Bronchial epithelial cell (primary cell): Measurements from ENCODE around the gene APOBEC3F. TPM values are rescaled to one million over a fixed set of nuclear protein-coding genes. Genes with fewer than 3 reads are reported as not detected.
"Not testable (repeated sequence)": the region's sequence is repeated elsewhere in the genome, so short reads cannot be mapped to it uniquely, and the experiment has no call there.

Experiments
- DNase-seq: peaks from one replicate; pipeline ENCODE4 v3.0.0-alpha.2; 2010; ENCODE audit warnings: low read depth
- FAIRE-seq: peaks from 2 replicates; lab custom pipeline; 2011; peaks lifted over from hg19 to GRCh38; lab: Jason Lieb, UNC
- H3K27me3 ChIP-seq: 2 replicates; pipeline ENCODE4 v1.5.1; 2011; ENCODE audit warnings: low read length; ENCODE audit not compliant: control insufficient read depth, insufficient read depth
- H3K36me3 ChIP-seq: 2 replicates; pipeline ENCODE4 v1.5.1; 2011; ENCODE audit warnings: low read length; ENCODE audit not compliant: control insufficient read depth, insufficient read depth
- H3K4me3 ChIP-seq: 2 replicates; pipeline ENCODE4 v1.5.1; 2011; ENCODE audit warnings: mild to moderate bottlenecking, low read depth, low read length, control low read depth
- total RNA-seq: library from RNA; depleted of rRNA; stranded (reverse); fragments of >200 nt; gene quantifications from 2 replicates; pipeline ENCODE4 v1.2.1, GENCODE V29; 2014
- TF ChIP-seq, protein P1 (sequence below): IDR thresholded peaks from 2 replicates; pipeline ENCODE4 v1.5.1; 2011; ENCODE audit warnings: mild to moderate bottlenecking, moderate library complexity, low read length, control low read depth, inconsistent platforms; ENCODE audit not compliant: insufficient read depth, severe bottlenecking

The APOBEC3F gene
- total RNA-seq, 1 donor from 2014 or later = 0.79 TPM

DNA sequence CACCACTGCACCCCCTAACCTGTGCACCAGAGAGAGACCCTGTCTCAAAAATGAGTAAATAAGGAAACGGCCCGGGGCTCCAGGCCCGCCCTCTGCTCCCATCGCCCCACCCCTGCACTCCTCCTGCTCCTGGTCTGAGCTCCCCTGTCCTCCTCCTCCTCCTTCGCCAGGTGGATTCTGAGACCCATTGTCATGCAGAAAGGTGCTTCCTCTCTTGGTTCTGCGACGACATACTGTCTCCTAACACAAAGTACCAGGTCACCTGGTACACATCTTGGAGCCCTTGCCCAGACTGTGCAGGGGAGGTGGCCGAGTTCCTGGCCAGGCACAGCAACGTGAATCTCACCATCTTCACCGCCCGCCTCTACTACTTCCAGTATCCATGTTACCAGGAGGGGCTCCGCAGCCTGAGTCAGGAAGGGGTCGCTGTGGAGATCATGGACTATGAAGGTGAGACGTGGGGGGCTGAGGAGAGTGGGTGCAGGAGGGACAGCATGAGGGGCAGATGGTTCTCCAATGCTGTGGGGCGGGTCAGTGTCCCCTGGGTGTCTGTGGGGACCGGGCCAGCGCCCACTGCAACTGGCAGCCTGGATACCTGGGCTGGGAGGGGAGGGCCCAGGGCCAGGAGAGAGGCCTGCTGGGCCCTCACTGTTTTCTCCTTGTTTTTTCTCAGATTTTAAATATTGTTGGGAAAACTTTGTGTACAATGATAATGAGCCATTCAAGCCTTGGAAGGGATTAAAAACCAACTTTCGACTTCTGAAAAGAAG, 22.9 kb upstream of the APOBEC3F start:
- TF ChIP-seq, protein P1, sequence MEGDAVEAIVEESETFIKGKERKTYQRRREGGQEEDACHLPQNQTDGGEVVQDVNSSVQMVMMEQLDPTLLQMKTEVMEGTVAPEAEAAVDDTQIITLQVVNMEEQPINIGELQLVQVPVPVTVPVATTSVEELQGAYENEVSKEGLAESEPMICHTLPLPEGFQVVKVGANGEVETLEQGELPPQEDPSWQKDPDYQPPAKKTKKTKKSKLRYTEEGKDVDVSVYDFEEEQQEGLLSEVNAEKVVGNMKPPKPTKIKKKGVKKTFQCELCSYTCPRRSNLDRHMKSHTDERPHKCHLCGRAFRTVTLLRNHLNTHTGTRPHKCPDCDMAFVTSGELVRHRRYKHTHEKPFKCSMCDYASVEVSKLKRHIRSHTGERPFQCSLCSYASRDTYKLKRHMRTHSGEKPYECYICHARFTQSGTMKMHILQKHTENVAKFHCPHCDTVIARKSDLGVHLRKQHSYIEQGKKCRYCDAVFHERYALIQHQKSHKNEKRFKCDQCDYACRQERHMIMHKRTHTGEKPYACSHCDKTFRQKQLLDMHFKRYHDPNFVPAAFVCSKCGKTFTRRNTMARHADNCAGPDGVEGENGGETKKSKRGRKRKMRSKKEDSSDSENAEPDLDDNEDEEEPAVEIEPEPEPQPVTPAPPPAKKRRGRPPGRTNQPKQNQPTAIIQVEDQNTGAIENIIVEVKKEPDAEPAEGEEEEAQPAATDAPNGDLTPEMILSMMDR = no peak
- Histone ChIP-seq H3K4me3 (no peak overlapping the region), H3K36me3 (peaks cover 6% of the 10 kb centered on the region), H3K27me3 (no peaks in the 10 kb centered on the region)
- no peak for FAIRE-seq
- DNase-seq = no peak

DNA sequence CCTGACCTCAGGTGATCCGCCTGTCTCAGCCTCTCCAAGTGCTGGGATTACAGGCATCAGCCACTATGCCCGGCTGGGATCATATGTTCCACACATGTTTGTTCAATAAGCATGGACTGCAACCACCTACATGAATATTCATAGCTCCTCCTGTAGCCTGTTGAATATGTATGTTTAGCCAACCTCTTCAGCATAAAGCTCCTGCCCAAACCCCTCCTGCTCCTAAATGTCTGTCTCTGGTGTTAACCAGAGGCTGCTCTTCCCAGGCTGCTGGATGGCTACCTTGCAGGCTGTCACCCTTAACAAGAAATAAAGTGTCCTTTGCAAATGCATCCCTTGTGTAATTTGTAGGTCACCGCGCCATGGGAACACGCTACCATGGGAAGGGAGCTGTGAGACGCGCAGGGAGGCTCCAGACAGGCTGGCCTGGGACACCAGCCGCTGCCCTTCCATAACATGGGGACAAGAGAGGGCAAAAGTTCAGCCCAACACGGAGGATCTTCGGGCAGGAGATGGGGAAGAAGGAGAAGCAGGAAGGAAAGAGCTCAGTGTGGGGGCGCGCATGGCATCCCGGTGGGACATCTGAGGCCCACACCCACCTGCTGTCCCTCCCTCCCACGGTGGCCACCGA, 20.5 kb upstream of the APOBEC3F start:
- FAIRE-seq (peak; percentile 55), DNase-seq (peak; percentile 10)
- not testable (repeated sequence) for H3K27me3 ChIP-seq, H3K36me3 ChIP-seq, H3K4me3 ChIP-seq

DNA sequence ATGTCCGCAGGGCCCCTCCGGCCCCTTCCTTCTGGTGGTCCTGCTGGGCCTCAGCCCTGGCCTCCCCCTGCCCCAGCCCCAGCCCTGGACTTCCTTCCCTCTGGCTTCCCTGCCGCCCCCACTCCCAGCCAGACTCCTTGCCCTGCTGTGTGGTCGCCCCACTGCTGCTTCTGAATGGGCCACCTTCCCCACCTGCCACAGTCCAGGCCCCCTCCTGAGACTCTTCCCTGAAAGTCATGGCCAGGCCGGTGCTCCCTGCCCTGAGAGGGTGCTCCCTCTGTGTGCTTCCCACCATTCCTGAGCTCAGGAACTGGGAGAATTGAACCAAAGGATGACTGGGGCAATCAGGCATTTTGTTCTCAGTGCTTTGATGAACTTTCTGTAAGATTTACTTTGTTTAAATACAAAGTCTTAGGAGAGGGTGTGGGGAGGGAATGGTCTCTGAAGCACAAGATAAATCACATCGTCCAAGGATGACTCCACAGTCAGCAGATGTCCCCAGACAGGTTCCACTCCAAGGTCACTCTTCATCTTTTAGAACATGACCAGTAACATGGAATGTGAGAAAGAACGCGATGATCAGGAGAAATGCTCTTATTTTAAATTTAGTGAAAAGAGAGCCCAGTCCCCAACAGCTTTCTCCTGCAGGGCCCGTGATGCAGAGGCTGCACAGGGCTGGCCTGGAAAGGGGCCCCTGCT, 19.0 kb upstream of the APOBEC3F start:
- TF ChIP-seq, protein P1 = no peak
- DNase-seq (no peak), FAIRE-seq (peak; percentile 83)
- Histone ChIP-seq H3K27me3 (no peaks in the 10 kb centered on the region), H3K36me3 (peaks cover 2% of the 10 kb centered on the region), H3K4me3 (no peak overlapping the region)

DNA sequence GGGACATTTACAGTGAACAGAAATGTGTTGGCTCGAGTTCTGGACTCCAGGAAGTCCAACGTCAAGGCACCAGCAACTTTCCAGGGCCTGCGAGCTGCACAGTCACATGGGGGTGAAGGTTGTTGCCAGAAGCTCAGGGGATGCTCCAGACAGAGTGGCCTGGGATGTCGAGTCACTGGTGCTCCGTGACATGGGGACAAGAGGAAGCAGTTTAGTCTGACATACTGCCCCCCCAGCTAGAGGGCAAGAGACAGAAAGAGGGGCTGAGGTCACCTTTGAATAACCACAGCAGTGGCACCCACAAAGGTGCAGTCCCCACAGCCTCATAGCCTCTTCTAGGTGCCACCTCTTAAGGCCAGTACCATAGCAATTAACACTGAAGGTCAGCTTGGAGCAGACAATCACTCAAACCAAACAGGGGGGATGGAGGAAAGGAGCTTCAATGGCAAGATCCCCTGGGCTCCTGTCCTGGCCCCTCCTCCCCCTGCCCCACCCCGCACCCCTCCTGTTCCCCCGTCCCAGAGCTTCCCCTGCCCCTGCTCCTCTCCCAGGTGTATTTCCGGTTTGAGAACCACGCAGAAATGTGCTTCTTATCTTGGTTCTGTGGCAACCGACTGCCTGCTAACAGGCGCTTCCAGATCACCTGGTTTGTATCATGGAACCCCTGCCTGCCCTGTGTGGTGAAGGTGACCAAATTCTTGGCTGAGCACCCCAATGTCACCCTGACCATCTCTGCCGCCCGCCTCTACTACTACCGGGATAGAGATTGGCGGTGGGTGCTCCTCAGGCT, 15.9 kb upstream of the APOBEC3F start:
- no peak overlapping the region for H3K4me3 ChIP-seq
- DNase-seq (no peak), FAIRE-seq (no peak)
- TF ChIP-seq, protein P1 = no peak
- H3K27me3 ChIP-seq = no peaks in the 10 kb centered on the region
- H3K36me3 ChIP-seq = no peaks in the 10 kb centered on the region

DNA sequence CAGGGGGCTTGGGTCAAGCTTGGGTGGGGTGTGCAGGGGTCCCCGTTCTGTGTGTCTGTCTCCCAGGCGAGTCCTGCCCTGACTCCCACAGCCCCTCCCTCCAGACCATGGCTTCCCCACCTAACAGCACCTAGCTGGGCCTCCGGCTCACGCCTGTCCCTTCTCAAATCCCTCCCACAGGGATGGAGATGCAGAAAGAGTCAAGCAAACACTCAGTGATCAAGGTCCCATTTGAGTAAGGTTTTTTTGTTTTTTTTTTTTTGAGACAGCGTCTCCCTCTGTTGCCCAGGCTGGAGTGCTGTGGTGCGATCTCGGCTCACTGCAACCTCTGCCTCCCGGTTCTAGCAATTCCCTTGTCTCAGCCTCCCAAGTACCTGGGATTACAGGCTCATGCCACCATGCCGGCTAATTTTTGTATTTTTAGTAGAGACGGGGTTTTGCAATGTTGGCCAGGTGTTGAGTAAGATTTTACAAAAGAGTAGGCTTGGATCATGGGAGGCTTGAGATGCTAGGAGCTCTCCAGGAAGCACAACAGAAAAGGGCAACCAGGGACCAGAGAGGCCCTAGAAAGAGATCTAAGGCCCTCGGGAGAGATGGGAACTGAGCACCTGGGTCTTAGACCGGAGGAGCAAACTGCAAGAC, 14.0 kb upstream of the APOBEC3F start:
- no peak overlapping the region for H3K4me3 ChIP-seq
- no peaks in the 10 kb centered on the region for H3K36me3 ChIP-seq
- H3K27me3 ChIP-seq = no peaks in the 10 kb centered on the region
- DNase-seq (no peak), FAIRE-seq (no peak)
- TF ChIP-seq, protein P1 = no peak
